Gastroesophageal sphincter (tissue), 4 donors: ENCODE data around the gene PRPSAP1. TPM values are rescaled to one million over a fixed set of nuclear protein-coding genes. Genes with fewer than 3 reads are reported as not detected.

ENCODE experiments used
- ATAC-seq: fragments of 150-250 bp; one replicate; pipeline ENCODE4 v1.9.1; 2016; ENCODE audit warnings: mild to moderate bottlenecking, moderate library complexity
- H3K27ac ChIP-seq, 4 donors: fragments of 200-600 bp; sonication (generic) in 3 of 4; 1 replicate in 3 of 4; 2 replicates in 1 of 4; pipeline ENCODE4 v1.5.1; 2016 to 2019
- H3K27me3 ChIP-seq: fragments of 200-600 bp; sonication (generic); one replicate; pipeline ENCODE4 v1.5.1; 2019
- H3K36me3 ChIP-seq, 2 donors: fragments of 200-600 bp; sonication (generic); one replicate each; pipeline ENCODE4 v1.5.1; 2019; ENCODE audit warnings: control low read depth in 1 of 2
- H3K4me1 ChIP-seq, 3 donors: fragments of 200-600 bp; sonication (generic); 1 replicate in 2 of 3; 2 replicates in 1 of 3; pipeline ENCODE4 v1.5.1; 2016 to 2019; ENCODE audit warnings: control low read depth in 2 of 3
- H3K4me3 ChIP-seq, 2 donors: fragments of 200-600 bp; sonication (generic); one replicate each; pipeline ENCODE4 v1.5.1; 2019; ENCODE audit warnings: mild to moderate bottlenecking in 1 of 2, moderate library complexity in 1 of 2
- H3K9me3 ChIP-seq, 3 donors: fragments of 200-600 bp; sonication (generic); one replicate each; pipeline ENCODE4 v1.5.1; 2017 to 2019; ENCODE audit warnings: control low read depth in 2 of 3
- CTCF ChIP-seq, 4 experiments: fragments of 200-600 bp in 2 of 4; fragments of 450-650 bp in 2 of 4; sonication (generic) in 1 of 4; IDR thresholded peaks; one replicate each; pipeline ENCODE4 v1.5.1; 2017 to 2019; ENCODE audit warnings: antibody characterized with exemption in 4 of 4, mild to moderate bottlenecking in 2 of 4, moderate library complexity in 2 of 4
- EP300 ChIP-seq: sonication (generic); formaldehyde crosslinking; IDR thresholded peaks from one replicate; pipeline ENCODE4 v1.6.1; 2017; ENCODE audit warnings: antibody characterized with exemption, mild to moderate bottlenecking
- POLR2A ChIP-seq, 2 donors: fragments of 450-650 bp; IDR thresholded peaks; one replicate each; pipeline ENCODE4 v1.6.1; 2017; ENCODE audit warnings: antibody characterized with exemption in 2 of 2, mild to moderate bottlenecking in 2 of 2, moderate library complexity in 1 of 2
- POLR2AphosphoS5 ChIP-seq: sonication (generic); formaldehyde crosslinking; IDR thresholded peaks from one replicate; pipeline ENCODE4 v1.6.1; 2017; ENCODE audit warnings: antibody characterized with exemption
- WGBS, 2 donors: methylation state at CpG; one replicate each; pipeline ENCODE4 v1.1.5; 2018; ENCODE audit warnings: low coverage in 1 of 2; 5-methylcytosine and 5-hydroxymethylcytosine counted together
- total RNA-seq, 4 donors: library from RNA; depleted of rRNA; stranded (reverse); fragments of >200 nt; gene quantifications; one replicate each; pipeline ENCODE4 v1.1.0, GENCODE V29; 2016

Gene PRPSAP1
- total RNA-seq, 4 donors from 2014 or later: 44.7 to 48.5 (median 46.6) TPM

- ATAC-seq: no peak
- TF ChIP-seq POLR2AphosphoS5: no peak
- no peak for TF ChIP-seq CTCF (IDR thresholded peaks at IDR 0.05)
- TF ChIP-seq EP300: no peak
- TF ChIP-seq POLR2A (IDR thresholded peaks at IDR 0.05): no peak
These were observed 19.8 kb downstream of the PRPSAP1 start for GRCh38 chr17:76333673-76334505.

GRCh38 chr17:76331083-76331482 lies 22.6 kb downstream of the PRPSAP1 start:
- WGBS, 2 donors: 96% methylated on average over 2 of the region's 2 CpGs; no CpG with 5 or more reads in 1 of the 2 donors

More at GRCh38 chr17:76333673-76334505, 19.8 kb downstream of the PRPSAP1 start:
- Histone ChIP-seq H3K9me3 (no peaks in the 10 kb centered on the region), H3K4me3 (no peak overlapping the region), H3K27me3 (no peaks in the 10 kb centered on the region), H3K27ac (no peak overlapping the region), H3K4me1 (peaks cover 0 to 17% (median 3%) of the 10 kb centered on the region in 3 donors), H3K36me3 (peaks cover 0 to 37% of the 10 kb centered on the region in 2 donors)
- 81 to 89% methylated on average over 9 to 11 of the region's 11 CpGs for WGBS, 2 donors

GRCh38 chr17:76329664-76330063 lies 24.1 kb downstream of the PRPSAP1 start:
- H3K36me3 ChIP-seq: peaks cover 0 to 78% of the 10 kb centered on the region in 2 donors
- H3K4me3 ChIP-seq: no peak overlapping the region
- H3K27ac ChIP-seq: no peak overlapping the region
- no peaks in the 10 kb centered on the region for H3K4me1 ChIP-seq
- no peaks in the 10 kb centered on the region for H3K27me3 ChIP-seq
- ATAC-seq: no peak
- TF ChIP-seq POLR2AphosphoS5 (no peak), EP300 (no peak), CTCF (IDR thresholded peaks at IDR 0.05) (no peak), POLR2A (IDR thresholded peaks at IDR 0.05) (no peak)
- WGBS, 2 donors: 89 to 100% methylated on average over 1 to 4 of the region's 8 CpGs
- H3K9me3 ChIP-seq: no peaks in the 10 kb centered on the region

More at GRCh38 chr17:76331083-76331482, 22.6 kb downstream of the PRPSAP1 start:
- Histone ChIP-seq H3K9me3 (no peaks in the 10 kb centered on the region), H3K4me1 (no peaks in the 10 kb centered on the region), H3K4me3 (no peak overlapping the region), H3K27ac (no peak overlapping the region), H3K27me3 (no peaks in the 10 kb centered on the region), H3K36me3 (peaks cover 0 to 66% of the 10 kb centered on the region in 2 donors)
- no peak for ATAC-seq
- TF ChIP-seq CTCF (IDR thresholded peaks at IDR 0.05): no peak
- TF ChIP-seq POLR2AphosphoS5: no peak
- no peak for TF ChIP-seq POLR2A (IDR thresholded peaks at IDR 0.05)
- no peak for TF ChIP-seq EP300

- Histone ChIP-seq H3K4me1 (no peaks in the 10 kb centered on the region), H3K27ac (no peak overlapping the region), H3K36me3 (peaks cover 0 to 96% of the 10 kb centered on the region in 2 donors), H3K27me3 (no peaks in the 10 kb centered on the region), H3K4me3 (no peak overlapping the region), H3K9me3 (no peaks in the 10 kb centered on the region)
- TF ChIP-seq EP300 (no peak), CTCF (IDR thresholded peaks at IDR 0.05) (no peak), POLR2AphosphoS5 (no peak), POLR2A (IDR thresholded peaks at IDR 0.05) (no peak)
- whole genome bisulfite sequencing, 2 donors: 80 to 87% methylated on average over 4 to 6 of the region's 6 CpGs
- no peak for ATAC-seq
These were observed 26.0 kb downstream of the PRPSAP1 start for GRCh38 chr17:76327696-76328095.

GRCh38 chr17:76326306-76326705 lies 27.4 kb downstream of the PRPSAP1 start:
- H3K27me3 ChIP-seq: no peaks in the 10 kb centered on the region
- no peaks in the 10 kb centered on the region for H3K4me1 ChIP-seq
- no peaks in the 10 kb centered on the region for H3K9me3 ChIP-seq
- no peak overlapping the region for H3K4me3 ChIP-seq
- TF ChIP-seq POLR2AphosphoS5: no peak
- TF ChIP-seq CTCF (IDR thresholded peaks at IDR 0.05): no peak
- TF ChIP-seq EP300: no peak
- TF ChIP-seq POLR2A (IDR thresholded peaks at IDR 0.05): no peak
- no peak overlapping the region for H3K27ac ChIP-seq
- peaks cover 0 to 97% of the 10 kb centered on the region in 2 donors for H3K36me3 ChIP-seq
- 84 to 89% methylated on average over 1 of the region's 1 CpG for WGBS, 2 donors
- no peak for ATAC-seq
